Left cardiac atrium (tissue), 4 donors: ENCODE results near the gene AP3B1. TPM values are rescaled to one million over a fixed set of nuclear protein-coding genes. Genes with fewer than 3 reads are reported as not detected.
"Not testable (repeated sequence)": the region's sequence is repeated elsewhere in the genome, so short reads cannot be mapped to it uniquely, and the experiment has no call there.

Experiments used
- ATAC-seq, 2 donors: fragments of 200-7000 bp; cut with Tn5 transposase; one replicate each; pipeline ENCODE4 v1.9.1; 2020; ENCODE audit warnings: mild to moderate bottlenecking in 2 of 2, moderate library complexity in 2 of 2
- DNase-seq: peaks from one replicate; pipeline ENCODE4 v3.0.0-alpha.2; 2020
- intact Hi-C, 2 donors: fragments of 100-400 bp; cut with DNase I; formaldehyde crosslinking; loops; one replicate each; pipeline versions ENCODE4 v1.14.1 to v1.15.1; 2022 to 2023
- total RNA-seq, 2 donors: library from RNA; stranded (reverse); fragmentation: NEBNext Ultra II Directional; extraction: Animal tissue kit (Norgen Biotek cat#: 25700); gene quantifications; one replicate each; pipeline ENCODE4 v1.2.1, GENCODE V29; 2021
- donor health status: DM: no; HTN: yes; CAD: no.
- donor health status: DM: no; HTN: yes; CAD: no; lungs with severe emphysema.
- donor health status: DM: yes; HTN: yes; CAD: no.
- donor health status: Dilated cardiomyopathy.

The AP3B1 gene
- total RNA-seq, 2 donors from 2014 or later, result 25.3 to 32.7 TPM

GRCh38 chr5:78103232-78103918 lies 191.1 kb downstream of the AP3B1 start:
- intact Hi-C loops, result no loop called here
- ATAC-seq, result no peak

GRCh38 chr5:78102500-78102899 lies 192.0 kb downstream of the AP3B1 start:
- intact Hi-C loops, result no loop called here
- ATAC-seq (no peak), DNase-seq (no peak)

More at GRCh38 chr5:78103232-78103918, 191.1 kb downstream of the AP3B1 start:
- DNase-seq, result no peak

DNA sequence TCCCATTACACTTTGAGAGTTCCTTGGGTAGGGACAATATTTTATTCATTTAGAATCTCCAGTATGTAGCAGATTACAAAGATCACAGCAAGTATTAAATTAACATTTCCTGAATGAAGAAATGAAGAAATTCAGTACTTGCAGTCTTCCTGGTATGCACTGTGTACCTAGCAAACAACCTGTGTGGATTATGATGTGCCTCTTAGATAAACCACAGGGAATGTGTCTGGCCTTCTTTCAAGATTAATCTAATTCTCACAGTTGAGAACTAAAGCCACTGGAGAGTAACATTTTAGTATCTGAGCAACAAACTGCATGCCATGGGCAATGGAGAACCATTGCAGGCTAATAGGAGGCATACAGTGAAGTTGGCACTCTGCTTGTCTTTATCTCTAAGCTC lies 199.4 kb downstream of the AP3B1 start:
- no peak for ATAC-seq
- intact Hi-C loops, result no loop called here
- no peak for DNase-seq

GRCh38 chr5:78090002-78090401 lies 204.5 kb downstream of the AP3B1 start:
- DNase-seq (no peak), ATAC-seq (no peak)
- intact Hi-C loops, result no loop called here

GRCh38 chr5:78078858-78079257 lies 215.6 kb downstream of the AP3B1 start:
- ATAC-seq (no peak), DNase-seq (no peak)
- intact Hi-C loops, result no loop called here

GRCh38 chr5:78077369-78078068 lies 217.0 kb downstream of the AP3B1 start:
- intact Hi-C loops, result no loop called here
- DNase-seq, result no peak
- ATAC-seq, result no peak

- ATAC-seq, result no peak
- intact Hi-C loops, result no loop called here
- DNase-seq, result no peak
These were observed 218.1 kb downstream of the AP3B1 start for GRCh38 chr5:78076351-78076750.

GRCh38 chr5:78075301-78075700 lies 219.2 kb downstream of the AP3B1 start:
- ATAC-seq, result no peak
- intact Hi-C loops, result no loop called here
- DNase-seq, result no peak

- DNase-seq, intact Hi-C loops, ATAC-seq: not testable (repeated sequence)
These were observed 223.8 kb downstream of the AP3B1 start for GRCh38 chr5:78070691-78071090.

DNA sequence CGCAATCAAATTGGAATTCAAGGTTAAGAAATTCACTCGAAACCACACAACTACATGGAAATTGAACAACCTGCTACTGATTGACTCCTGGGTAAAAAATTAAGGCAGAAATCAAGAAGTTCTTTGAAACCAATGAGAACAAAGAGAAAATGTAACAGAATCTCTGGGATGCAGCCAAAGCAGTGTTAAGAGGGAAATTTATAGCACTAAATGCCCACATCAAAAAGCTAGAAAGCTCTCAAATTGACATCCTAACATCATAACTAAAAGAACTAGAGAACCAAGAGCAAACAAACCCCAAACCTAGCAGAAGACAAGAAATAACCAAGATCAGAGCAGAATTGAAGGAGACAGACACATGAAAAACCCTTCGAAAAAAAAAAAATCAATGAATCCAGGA lies 226.9 kb downstream of the AP3B1 start:
- ATAC-seq, intact Hi-C loops, DNase-seq: not testable (repeated sequence)

DNA sequence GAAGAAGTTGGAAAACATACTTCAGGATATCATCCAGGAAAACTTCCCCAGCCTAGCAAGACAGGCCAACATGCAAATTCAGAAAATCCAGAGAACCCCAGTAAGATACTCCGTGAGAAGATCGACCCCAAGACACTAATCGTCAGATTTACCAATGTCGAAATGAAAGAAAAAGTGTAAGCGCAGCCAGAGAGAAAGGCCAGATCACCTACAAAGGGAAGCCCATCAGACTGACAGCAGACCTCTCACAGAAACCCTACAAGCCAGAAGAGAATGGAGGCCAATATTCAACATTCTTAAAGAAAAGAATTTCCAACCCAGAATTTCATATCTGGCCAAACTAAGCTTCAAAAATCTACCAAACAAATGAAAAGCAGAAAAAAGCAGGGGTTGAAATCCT lies 227.8 kb downstream of the AP3B1 start:
- DNase-seq, ATAC-seq, intact Hi-C loops: not testable (repeated sequence)

GRCh38 chr5:78065663-78066062 lies 228.8 kb downstream of the AP3B1 start:
- intact Hi-C loops, result no loop called here
- no peak for ATAC-seq

GRCh38 chr5:78064941-78065472 lies 229.5 kb downstream of the AP3B1 start:
- DNase-seq (no peak), ATAC-seq (no peak)
- intact Hi-C loops, result no loop called here

More at GRCh38 chr5:78065663-78066062, 228.8 kb downstream of the AP3B1 start:
- DNase-seq, result no peak

- no peak for ATAC-seq
- intact Hi-C loops, result no loop called here
These were observed 231.0 kb downstream of the AP3B1 start for GRCh38 chr5:78063495-78063894.

GRCh38 chr5:78062645-78063044 lies 231.9 kb downstream of the AP3B1 start:
- no peak for DNase-seq
- ATAC-seq, result no peak
- intact Hi-C loops, result no loop called here

More at GRCh38 chr5:78063495-78063894, 231.0 kb downstream of the AP3B1 start:
- DNase-seq, result no peak

- DNase-seq, result no peak
- ATAC-seq, result no peak
- intact Hi-C loops, result no loop called here
These were observed 234.1 kb downstream of the AP3B1 start for GRCh38 chr5:78060421-78060820.

DNA sequence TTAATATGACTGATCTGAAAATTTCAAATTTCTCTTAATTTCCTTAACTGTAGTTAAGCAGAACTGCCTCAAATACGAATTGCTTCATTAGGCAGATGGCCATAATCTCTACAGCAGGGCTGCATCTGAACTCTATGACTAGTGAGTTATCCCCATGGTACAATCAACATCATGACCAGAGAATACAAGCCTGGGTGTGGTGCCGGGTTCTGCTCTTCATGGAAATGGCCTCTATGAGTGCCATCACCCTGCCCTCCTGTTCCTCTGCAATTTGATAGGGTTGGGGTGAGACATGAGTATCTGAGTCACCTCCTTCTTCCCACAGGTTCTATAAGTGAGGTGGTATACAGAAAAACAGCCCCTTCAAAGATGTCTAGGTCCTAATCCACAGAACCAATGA lies 235.9 kb downstream of the AP3B1 start:
- intact Hi-C loops, result no loop called here
- no peak for ATAC-seq
- no peak for DNase-seq

DNA sequence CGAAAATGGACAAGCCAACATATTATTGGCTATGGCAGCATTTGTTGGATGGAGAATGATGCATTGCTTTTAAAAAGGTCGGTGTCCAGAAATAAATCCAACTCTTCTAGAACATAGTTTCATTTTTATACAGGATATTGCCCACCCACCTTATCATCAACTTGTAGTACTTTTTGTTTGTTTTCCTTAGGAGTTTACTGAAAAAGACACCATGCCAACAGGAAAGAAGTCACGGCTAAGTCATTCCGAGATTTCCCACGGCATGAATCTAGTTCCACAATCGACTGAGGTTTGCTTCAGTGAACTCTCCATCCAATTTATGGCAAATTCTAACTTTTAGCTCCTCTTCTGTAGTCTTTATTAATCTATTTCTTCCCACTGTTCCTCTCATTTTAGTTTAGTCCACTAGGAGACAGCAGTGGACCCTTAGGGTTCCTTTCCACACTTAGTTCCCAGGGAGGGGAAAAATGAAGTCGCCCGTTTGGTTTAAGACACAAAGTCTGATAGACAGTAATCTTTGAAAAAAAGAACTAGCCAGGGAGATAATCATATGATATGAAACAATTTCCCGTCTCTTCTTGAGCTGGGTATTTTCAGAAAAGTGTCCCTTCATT lies 237.5 kb downstream of the AP3B1 start:
- DNase-seq (no peak), ATAC-seq (no peak)
- intact Hi-C loops, result no loop called here

- intact Hi-C loops, result no loop called here
- DNase-seq (no peak), ATAC-seq (no peak)
These were observed 238.4 kb downstream of the AP3B1 start for GRCh38 chr5:78056053-78056452.

DNA sequence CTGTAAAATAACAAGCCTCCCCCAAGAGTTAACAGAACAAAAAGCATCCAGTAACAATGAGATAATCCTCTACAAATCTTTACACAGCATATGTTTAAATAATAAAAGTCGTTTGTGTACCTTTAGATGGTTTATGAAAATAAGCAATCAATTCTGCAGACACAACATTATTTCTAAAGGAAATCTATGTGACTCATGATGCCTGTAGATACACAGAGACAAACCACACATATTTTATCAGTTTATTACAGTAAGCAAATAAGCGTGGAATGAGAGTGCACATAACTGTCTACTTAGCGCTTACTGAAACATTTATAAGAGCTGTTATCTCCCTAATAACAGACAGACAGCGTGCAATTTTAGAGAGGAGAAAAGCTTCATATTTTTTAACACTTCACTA lies 243.6 kb downstream of the AP3B1 start:
- no peak for DNase-seq
- no peak for ATAC-seq
- intact Hi-C loops, result no loop called here
